K562 (cell line): ENCODE measurements around the gene LAMTOR4. TPM values are rescaled to one million over a fixed set of nuclear protein-coding genes. Genes with fewer than 3 reads are reported as not detected.
A peak's percentile ranks its signal among the peaks of the same experiment; 100 is the strongest.

Experiments used
- ADNP ChIP-seq: fragments of 200-800 bp; sonication (Bioruptor generic); IDR thresholded peaks from 2 replicates; pipeline ENCODE4 v1.6.1; 2016; ENCODE audit warnings: missing genetic modification characterization, missing compliant biosample characterization
- CCNT2 ChIP-seq: IDR thresholded peaks from 2 replicates; pipeline ENCODE4 v1.6.1; 2011; ENCODE audit warnings: borderline replicate concordance, low read depth, mild to moderate bottlenecking, moderate library complexity, mixed read lengths, low read length; ENCODE audit not compliant: insufficient read length; ENCODE audit errors: extremely low read depth
- CREB3 ChIP-seq: fragments of 450-650 bp; conservative IDR thresholded peaks from 2 replicates; pipeline ENCODE4 v1.6.1; 2016; ENCODE audit warnings: missing genetic modification characterization, low read depth, mild to moderate bottlenecking, missing compliant biosample characterization, moderate library complexity
- HINFP ChIP-seq: fragments of 450-650 bp; conservative IDR thresholded peaks from 2 replicates; pipeline ENCODE4 v1.6.1; 2016; ENCODE audit warnings: missing genetic modification characterization, low read depth, mild to moderate bottlenecking, control low read depth, missing compliant biosample characterization
- MXD1 ChIP-seq: fragments of 250-450 bp; sonication (Bioruptor Pico); IDR thresholded peaks from 2 replicates; pipeline ENCODE4 v1.8.0; 2021; ENCODE audit warnings: borderline replicate concordance, mild to moderate bottlenecking, moderate library complexity; ENCODE audit not compliant: poor library complexity, severe bottlenecking
- NFE2L1 ChIP-seq: fragments of 450-650 bp; IDR thresholded peaks from 2 replicates; pipeline ENCODE4 v1.6.1; 2016; ENCODE audit warnings: missing genetic modification characterization, low read depth, mild to moderate bottlenecking, missing compliant biosample characterization, moderate library complexity, borderline replicate concordance
- SNRNP70 ChIP-seq: fragments of 200-400 bp; formaldehyde crosslinking; optimal IDR thresholded peaks from 2 replicates; pipeline ENCODE3; 2017; ENCODE audit warnings: low read depth, low read length
- SPI1 ChIP-seq: IDR thresholded peaks from 2 replicates; pipeline ENCODE4 v1.6.1; 2011; ENCODE audit warnings: low read depth, low read length, control low read depth, borderline replicate concordance
- TBL1XR1 ChIP-seq, 2 experiments: IDR thresholded peaks; 2 replicates each; pipeline ENCODE4 v1.6.1; 2012; ENCODE audit warnings: improper control_type of control experiment in 2 of 2, low read length in 2 of 2, mild to moderate bottlenecking in 1 of 2
- ZNF280B ChIP-seq: fragments of 250-450 bp; sonication (Bioruptor Pico); IDR thresholded peaks from 2 replicates; pipeline ENCODE4 v1.5.1; 2021; ENCODE audit warnings: mild to moderate bottlenecking
- ZNF766 ChIP-seq: fragments of 200-800 bp; sonication (Bioruptor generic); conservative IDR thresholded peaks from 2 replicates; pipeline ENCODE4 v1.6.1; 2016; ENCODE audit warnings: missing genetic modification characterization, missing compliant biosample characterization
- polyA plus RNA-seq, 8 experiments: library from polyadenylated mRNA; depleted of rRNA in 4 of 8; stranded (reverse) in 5 of 8; unstranded in 3 of 8; fragments of >200 nt; fragmentation: Nextera tagmentation in 2 of 8; fragmentation: Illumina TruSeq in 1 of 8; extraction: Ambion mirVana in 2 of 8; extraction: Trizol in 1 of 8; gene quantifications; 2 replicates each; pipeline versions ENCODE4 v1.2.1 to v1.2.3, GENCODE V29; 2011 to 2014; ENCODE audit warnings: inconsistent platforms in 1 of 8, missing spikeins in 1 of 8
- total RNA-seq, 7 experiments: library from RNA; depleted of rRNA in 6 of 7; stranded (reverse); fragments of >200 nt in 6 of 7; fragmentation: Illumina TruSeq in 2 of 7; extraction: Trizol in 2 of 7; gene quantifications; 2 replicates each; pipeline versions ENCODE4 v1.2.1 to v1.2.3, GENCODE V29; 2011 to 2021; ENCODE audit warnings: low replicate concordance in 1 of 7
- TF ChIP-seq, protein P1 (sequence below): fragments of 250-450 bp; sonication (Bioruptor Pico); IDR thresholded peaks from 2 replicates; pipeline ENCODE4 v1.4.0; 2020; ENCODE audit warnings: mild to moderate bottlenecking, moderate library complexity, borderline replicate concordance
- TF ChIP-seq, protein P2 (sequence below), 2 experiments: fragments of 150-350 bp in 1 of 2; IDR thresholded peaks; 2 replicates each; pipeline ENCODE4 v1.6.1; 2012 to 2016; ENCODE audit warnings: low read depth in 2 of 2, low read length in 2 of 2, mild to moderate bottlenecking in 1 of 2, moderate library complexity in 1 of 2

LAMTOR4 gene
- total and polyA plus RNA-seq, 9 of the 15 experiments (the other 6 are each of a cell fraction or from before 2014, with no cell fraction given): 79.6 to 314 (median 195) TPM

GRCh38 chr7:100148559-100149328, at the start of gene LAMTOR4 (continued):
- TF ChIP-seq MXD1 (CRISPR knock-in tag): no peak
- TF ChIP-seq ZNF280B: no peak
- no peak for TF ChIP-seq SNRNP70
- TF ChIP-seq ADNP (tag): no peak
- no peak; a peak in 1 of 4 replicates for TF ChIP-seq TBL1XR1 (IDR thresholded peaks at IDR 0.05; ENCODE audit: low read length in 2 of 2)
- TF ChIP-seq NFE2L1 (tag): no peak
- peak; percentile 0 for TF ChIP-seq CCNT2
- TF ChIP-seq, protein P1, sequence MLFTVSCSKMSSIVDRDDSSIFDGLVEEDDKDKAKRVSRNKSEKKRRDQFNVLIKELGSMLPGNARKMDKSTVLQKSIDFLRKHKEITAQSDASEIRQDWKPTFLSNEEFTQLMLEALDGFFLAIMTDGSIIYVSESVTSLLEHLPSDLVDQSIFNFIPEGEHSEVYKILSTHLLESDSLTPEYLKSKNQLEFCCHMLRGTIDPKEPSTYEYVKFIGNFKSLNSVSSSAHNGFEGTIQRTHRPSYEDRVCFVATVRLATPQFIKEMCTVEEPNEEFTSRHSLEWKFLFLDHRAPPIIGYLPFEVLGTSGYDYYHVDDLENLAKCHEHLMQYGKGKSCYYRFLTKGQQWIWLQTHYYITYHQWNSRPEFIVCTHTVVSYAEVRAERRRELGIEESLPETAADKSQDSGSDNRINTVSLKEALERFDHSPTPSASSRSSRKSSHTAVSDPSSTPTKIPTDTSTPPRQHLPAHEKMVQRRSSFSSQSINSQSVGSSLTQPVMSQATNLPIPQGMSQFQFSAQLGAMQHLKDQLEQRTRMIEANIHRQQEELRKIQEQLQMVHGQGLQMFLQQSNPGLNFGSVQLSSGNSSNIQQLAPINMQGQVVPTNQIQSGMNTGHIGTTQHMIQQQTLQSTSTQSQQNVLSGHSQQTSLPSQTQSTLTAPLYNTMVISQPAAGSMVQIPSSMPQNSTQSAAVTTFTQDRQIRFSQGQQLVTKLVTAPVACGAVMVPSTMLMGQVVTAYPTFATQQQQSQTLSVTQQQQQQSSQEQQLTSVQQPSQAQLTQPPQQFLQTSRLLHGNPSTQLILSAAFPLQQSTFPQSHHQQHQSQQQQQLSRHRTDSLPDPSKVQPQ (CRISPR knock-in tag): peak; percentile 63; the same call in 1 of the 2 replicates
- TF ChIP-seq, protein P2, sequence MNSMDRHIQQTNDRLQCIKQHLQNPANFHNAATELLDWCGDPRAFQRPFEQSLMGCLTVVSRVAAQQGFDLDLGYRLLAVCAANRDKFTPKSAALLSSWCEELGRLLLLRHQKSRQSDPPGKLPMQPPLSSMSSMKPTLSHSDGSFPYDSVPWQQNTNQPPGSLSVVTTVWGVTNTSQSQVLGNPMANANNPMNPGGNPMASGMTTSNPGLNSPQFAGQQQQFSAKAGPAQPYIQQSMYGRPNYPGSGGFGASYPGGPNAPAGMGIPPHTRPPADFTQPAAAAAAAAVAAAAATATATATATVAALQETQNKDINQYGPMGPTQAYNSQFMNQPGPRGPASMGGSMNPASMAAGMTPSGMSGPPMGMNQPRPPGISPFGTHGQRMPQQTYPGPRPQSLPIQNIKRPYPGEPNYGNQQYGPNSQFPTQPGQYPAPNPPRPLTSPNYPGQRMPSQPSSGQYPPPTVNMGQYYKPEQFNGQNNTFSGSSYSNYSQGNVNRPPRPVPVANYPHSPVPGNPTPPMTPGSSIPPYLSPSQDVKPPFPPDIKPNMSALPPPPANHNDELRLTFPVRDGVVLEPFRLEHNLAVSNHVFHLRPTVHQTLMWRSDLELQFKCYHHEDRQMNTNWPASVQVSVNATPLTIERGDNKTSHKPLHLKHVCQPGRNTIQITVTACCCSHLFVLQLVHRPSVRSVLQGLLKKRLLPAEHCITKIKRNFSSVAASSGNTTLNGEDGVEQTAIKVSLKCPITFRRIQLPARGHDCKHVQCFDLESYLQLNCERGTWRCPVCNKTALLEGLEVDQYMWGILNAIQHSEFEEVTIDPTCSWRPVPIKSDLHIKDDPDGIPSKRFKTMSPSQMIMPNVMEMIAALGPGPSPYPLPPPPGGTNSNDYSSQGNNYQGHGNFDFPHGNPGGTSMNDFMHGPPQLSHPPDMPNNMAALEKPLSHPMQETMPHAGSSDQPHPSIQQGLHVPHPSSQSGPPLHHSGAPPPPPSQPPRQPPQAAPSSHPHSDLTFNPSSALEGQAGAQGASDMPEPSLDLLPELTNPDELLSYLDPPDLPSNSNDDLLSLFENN (IDR thresholded peaks at IDR 0.05; ENCODE audit: low read depth in 2 of 2, low read length in 2 of 2): no peak
- TF ChIP-seq HINFP (tag): no peak
- no peak for TF ChIP-seq CREB3
- peak; percentile 23; the same call in 1 of the 2 replicates for TF ChIP-seq SPI1
- no peak for TF ChIP-seq ZNF766 (CRISPR knock-in tag)
